Ureter (tissue), 1 donor: Measurements from ENCODE around the gene TLN1. TPM values are rescaled to one million over a fixed set of nuclear protein-coding genes. Genes with fewer than 3 reads are reported as not detected.

Source experiments
- DNase-seq: peaks from one replicate; pipeline ENCODE4 v3.0.0-alpha.2; 2020; ENCODE audit warnings: low spot score
- total RNA-seq: library from RNA; stranded (reverse); gene quantifications from one replicate; pipeline ENCODE4 v1.2.4, GENCODE V29; 2023
- donor health status: DM: yes; HTN: yes; CAD: no.

TLN1 gene
- total RNA-seq, 1 donor from 2014 or later: 340 TPM

DNA sequence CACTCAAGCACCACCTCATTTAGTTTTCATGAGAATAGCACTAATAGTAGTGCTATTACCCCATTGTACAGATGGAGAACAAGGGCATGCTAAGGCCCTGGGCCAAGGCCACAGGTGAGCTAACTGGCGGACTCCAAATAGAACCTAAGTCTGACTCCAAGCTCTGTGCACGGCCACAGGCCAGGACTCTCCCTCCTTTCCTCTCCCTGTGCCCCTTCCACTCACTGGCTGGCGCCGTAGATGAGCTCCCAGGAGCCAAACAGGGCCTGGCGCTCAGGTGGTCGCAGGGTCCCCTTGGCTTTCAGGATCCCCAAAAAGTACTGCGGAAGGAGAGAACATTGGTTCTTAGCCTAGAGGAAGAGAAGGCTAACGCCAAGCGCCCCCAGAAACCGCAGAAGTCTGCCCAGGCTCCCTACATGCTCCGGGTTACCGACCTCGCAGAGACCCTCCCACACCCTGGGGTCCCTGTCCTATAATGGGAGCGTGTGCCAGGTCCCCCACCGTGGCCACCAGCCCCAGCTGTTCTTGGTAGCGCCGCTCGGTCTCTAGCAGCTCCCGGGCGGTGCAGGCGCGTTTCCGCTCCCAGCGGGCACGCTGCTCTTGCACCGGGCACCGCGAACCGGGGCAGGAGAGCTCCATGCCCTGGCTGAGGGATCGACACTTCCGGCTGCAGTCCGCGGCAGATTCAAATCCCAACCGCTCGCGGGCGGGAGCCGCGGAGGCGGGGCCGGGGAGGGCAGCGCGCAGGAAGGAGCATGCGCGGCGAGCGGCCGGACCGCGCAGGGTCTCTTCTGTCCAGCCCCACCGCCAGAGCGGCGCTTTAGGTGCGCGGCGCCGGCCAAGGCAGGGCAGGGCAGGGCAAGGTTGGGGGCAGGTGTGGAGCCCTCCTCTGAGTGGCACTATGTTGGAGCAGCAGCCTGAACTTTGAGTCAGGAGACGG is 67.2 kb downstream of the TLN1 start, which contains the start of gene ARHGEF39:
Gene ARHGEF39 (minus strand): TSS at position 665 of the 940 bp plus-strand sequence. CDS start 26 bp downstream, at position 639.
- DNase-seq: peak; percentile 77

- DNase-seq: no peak
These were observed 69.6 kb downstream of the TLN1 start for GRCh38 chr9:35662437-35662836.

- DNase-seq: no peak
These were observed 70.1 kb downstream of the TLN1 start for GRCh38 chr9:35661756-35662350.

- DNase-seq: no peak
These were observed 71.0 kb downstream of the TLN1 start for GRCh38 chr9:35660966-35661415.

DNA sequence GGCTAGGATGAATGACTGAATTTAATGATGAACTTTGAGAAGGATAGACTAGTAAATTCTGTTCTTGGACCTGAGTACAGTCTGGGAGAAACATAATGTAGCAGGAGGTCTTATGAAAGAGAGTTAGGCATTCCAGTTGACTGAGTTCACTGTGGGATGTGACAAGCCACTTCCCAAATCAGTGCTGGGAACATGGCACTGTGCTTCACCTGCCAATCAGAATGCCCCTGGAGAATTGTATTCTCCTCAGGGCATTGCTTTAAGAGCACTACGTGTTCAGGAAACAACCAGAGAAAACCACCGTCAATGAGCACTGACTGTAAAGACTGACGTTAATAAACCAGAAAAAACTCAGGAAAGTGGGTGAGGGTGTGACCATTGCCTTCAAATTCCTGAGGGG is 72.7 kb downstream of the TLN1 start:
- no peak for DNase-seq

DNA sequence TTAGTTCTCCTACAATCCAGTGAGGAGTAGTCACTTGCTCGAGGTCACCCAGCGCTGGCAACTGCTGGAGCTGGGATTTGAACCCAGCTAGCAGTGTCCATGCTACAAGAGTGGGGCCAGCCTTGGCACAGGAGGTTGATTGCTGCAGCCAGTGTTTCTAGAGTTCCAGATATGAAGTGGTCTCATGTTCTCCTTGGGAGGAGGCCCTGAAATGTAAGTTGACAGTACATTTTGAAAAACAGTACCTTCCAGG is 73.1 kb downstream of the TLN1 start:
- DNase-seq: no peak

DNA sequence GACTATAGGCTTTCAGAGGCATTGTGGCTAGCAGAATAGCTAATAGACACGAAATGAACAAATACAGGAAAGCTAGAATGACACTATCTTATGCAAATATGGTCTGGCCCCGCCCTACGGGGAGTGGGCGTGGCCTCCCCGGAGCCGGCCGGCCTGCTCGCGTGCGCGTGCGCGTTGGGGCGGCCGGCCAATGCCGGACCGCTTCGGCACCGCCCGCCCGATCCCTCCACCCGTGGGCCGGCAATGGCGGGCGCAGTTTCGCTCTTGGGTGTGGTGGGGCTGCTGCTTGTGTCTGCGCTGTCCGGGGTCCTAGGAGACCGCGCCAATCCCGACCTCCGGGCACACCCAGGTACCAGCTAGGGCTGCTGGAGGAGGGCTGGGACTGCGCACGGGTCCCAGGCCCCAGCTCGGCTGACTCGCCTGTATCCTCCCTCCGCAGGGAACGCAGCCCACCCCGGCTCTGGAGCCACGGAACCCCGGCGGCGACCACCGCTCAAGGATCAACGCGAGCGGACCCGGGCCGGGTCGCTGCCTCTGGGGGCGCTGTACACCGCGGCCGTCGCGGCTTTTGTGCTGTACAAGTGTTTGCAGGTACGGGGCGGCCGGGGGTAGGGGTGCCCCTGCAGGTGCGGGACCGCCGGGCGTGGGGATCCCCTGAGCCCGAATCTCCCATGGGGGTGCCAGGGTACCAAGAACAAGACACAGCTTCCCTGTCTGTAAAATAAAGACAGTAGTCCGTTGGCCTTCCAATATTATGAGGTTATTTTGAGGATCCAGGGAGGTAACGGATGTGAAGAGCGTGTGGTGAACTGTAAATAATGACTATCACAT is 73.6 kb downstream of the TLN1 start, which contains the start of gene CCDC107:
Gene CCDC107 (plus strand): TSS at position 156 of the 831 bp plus-strand sequence. CDS start 88 bp downstream, at position 244.
- DNase-seq: peak; percentile 84

GRCh38 chr9:35657546-35658136 is 74.4 kb downstream of the TLN1 start, which contains the start of gene RMRP:
RMRP (minus strand) TSS chr9:35658019.
- DNase-seq: peak; percentile 96

DNA sequence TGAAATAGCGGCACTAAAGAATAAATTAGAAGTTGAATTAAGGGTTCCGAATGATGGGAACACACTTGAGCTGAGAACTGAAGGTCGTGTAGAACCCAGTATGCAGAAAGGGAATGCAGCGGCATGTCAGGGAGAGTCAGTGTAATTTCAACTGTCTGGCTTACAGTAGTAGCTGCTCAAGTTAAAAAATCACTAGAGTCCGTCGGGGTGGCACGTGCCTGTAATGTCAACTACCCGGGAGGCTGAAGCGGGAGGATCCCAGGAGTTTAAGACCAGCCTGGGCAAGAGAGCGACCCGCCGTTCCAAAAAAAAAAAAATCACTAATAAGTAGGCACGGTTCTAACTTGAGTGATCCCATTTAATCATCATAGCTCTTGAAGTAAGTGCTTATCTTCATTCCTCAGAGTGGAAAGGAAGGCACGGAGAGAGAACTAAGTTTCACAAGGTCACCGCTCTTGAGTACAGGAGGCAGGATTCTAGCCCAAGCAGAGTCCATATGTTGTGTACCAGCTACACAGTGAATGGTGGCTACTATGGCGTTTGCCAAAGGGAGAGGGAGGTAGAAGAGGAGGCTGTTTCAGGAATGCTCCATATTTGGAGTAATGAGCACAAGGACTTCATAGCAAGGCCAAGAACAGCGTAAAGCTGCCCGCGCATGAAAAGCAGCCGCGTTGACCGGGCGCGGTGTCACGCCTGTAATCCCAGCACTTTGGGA is 75.0 kb downstream of the TLN1 start:
- no peak for DNase-seq

GRCh38 chr9:35656348-35656747 is 75.6 kb downstream of the TLN1 start:
- DNase-seq: no peak

GRCh38 chr9:35653611-35654010 is 78.4 kb downstream of the TLN1 start:
- DNase-seq: no peak

DNA sequence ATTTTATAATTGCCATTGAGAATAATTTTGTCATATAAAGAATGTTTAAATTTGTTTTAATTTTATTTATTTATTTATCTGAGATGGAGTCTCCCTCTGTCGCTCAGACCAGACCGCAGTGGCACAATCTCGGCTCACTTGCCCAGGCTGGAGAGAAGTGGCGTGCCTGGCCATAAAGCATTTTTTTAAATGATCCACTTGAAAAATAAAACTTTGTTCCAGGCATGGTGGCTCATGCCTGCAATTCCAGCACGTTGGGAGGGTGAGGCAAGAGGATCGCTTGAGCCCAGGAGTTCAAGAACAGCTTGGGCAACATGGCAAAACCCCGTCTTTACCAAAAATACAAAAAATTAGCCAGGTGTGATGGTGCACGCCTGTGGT is 79.2 kb downstream of the TLN1 start:
- DNase-seq: no peak

DNA sequence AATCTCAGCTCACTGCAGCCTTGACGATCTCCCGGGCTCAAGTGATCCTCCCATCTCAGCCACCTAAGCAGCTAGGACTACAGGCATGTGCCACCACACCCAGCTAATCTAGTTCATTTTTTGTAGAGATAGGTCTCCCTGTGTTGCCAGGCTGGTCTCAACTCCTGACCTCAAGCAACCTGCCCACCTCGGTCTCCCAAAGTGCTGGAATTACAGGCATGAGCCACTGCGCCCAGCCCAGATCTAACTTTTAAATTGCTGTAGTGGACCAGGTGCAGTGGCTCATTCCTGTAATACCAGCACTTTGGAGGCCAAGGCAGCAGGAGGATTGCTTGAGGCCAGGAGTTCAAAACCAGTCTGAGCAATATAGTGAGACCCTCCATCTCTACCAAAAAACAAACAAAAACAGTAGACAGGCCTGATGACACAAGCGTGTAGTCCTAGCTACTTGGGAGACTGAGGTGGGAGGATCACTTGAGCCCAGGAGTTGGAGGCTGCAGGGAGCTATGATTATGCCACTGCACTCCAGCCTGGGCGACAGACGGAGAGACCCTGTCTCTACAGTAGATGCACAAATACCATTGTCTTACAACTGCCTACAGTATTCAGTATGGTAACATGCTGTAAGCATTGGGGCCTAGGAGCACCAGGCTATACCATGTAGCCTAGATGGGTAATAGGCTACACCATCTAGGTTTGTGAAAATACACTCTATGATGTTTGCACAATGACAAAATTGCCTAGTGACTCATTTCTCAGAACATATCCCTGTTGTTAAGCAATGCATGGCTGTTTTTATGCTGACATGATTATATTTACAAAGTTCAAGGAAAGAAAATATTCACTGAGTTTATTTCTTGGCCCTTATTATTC is 79.8 kb downstream of the TLN1 start:
- DNase-seq: no peak

GRCh38 chr9:35650341-35651158 is 81.4 kb downstream of the TLN1 start, which contains the start of gene SIT1:
SIT1 (minus strand) TSS chr9:35650931; CDS start chr9:35650853, 78 bp downstream.
- no peak for DNase-seq

DNA sequence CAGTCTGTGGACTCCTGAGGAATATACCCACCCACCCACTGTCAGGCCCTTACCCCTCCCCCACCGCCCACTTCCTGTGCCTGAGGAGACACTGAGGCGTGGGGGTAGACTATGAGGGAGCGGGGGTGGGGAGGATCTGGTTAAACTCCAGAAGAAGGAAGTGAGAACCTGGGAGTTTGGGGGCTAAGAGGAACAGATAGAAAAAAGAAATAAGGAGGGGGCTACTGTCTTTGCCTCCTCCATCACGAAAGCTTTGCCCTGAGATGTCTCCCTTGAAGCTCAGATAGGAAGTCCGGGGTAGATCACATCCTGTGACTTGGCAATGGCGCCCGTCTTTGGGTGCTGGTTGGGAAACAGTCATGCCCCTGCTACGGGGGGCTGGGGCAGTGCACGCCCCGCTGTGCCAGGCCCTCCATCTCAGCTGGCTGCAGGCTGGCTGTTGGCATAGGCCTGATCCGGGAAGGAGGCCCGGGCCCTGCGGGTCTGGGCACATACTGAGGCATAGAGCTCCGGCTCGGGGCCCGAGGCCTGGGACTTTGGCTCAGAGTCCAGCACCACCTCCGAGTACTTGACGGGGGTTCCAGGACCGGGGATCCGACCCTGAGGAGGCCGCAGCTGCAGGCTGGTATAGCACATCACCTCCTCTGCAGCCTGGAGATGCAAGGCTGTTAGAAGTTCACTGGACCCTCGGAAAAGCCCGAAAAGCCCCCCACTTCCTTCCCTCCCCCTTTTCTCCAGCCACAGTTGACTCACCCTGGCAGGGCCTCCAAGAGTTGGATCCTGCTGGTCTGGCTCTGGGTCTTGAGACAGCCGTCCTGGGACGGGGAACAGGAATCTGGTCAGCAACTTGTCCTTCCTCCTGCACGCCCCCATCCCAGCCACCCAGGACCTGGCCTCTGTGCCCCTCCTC is 82.3 kb downstream of the TLN1 start:
- no peak for DNase-seq
